Stimulated activated effector memory CD8-positive, alpha-beta T cell treated with anti-CD3 and anti-CD28 coated beads, Interleukin-12 subunit alpha, Interleukin-12 subunit beta, amount 100 ng/mL, for 72 hours (primary cell): ENCODE measurements around the gene MED29.
A peak's percentile ranks its signal among the peaks of the same experiment; 100 is the strongest.

Experiments
- ATAC-seq: fragments of 150-1000 bp; cut with Tn5 transposase; 2 replicates; pipeline ENCODE4 v1.10.0; 2021
- DNase-seq, 2 donors: peaks; one replicate each; pipeline ENCODE4 v3.0.0; 2021 to 2022; ENCODE audit warnings: low spot score in 2 of 2
- H3K27ac Mint-ChIP-seq: one replicate; pipeline ENCODE4 v1.8.0; 2022; ENCODE audit warnings: mild to moderate bottlenecking, mixed read lengths
- H3K36me3 Mint-ChIP-seq: one replicate; pipeline ENCODE4 v1.8.0; 2022; ENCODE audit warnings: mild to moderate bottlenecking, mixed read lengths
- H3K4me1 Mint-ChIP-seq: one replicate; pipeline ENCODE4 v1.8.0; 2022; ENCODE audit warnings: mixed read lengths
- H3K4me3 Mint-ChIP-seq: one replicate; pipeline ENCODE4 v1.8.0; 2022; ENCODE audit warnings: mild to moderate bottlenecking, mixed read lengths
- H3K9me3 Mint-ChIP-seq: one replicate; pipeline ENCODE4 v1.8.0; 2022; ENCODE audit warnings: mixed read lengths

The MED29 gene

DNA sequence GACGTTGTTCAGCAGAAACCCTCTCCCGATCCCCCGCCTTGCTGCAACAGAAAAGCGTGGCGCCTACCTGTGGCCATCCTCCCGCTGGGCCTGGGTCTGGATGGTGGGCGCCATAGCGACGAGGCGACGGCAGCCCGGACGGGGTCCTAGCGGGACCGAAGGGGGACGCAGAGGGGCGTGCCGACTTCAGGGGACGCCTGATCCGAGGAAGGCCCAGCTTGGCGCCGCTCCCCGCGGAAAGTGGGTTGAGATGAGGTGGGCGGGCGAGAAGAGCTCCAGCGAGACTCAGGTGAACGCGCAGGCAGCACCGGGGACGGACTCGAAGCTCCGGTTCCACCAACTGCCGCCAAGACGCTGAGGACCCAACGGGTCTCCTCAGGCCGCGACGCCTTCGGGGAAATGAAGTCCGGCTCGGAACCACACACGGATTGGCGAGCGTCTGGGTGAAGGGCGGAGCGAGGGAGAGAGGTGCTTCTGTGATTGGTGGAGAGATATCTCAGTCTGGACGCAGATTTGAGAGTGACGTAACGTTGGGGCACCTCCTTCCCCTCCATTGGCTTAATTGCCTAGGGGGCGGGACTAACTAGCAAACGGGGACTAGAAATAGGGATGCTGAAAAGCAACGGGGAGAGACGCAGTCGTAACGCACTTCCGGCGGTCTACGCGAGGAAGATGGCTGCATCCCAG lies at the start of gene MED29, which contains the start of gene PAF1:
TSS of gene MED29 (plus strand) at position 628 of the 687 bp plus-strand sequence. CDS start at position 673, 45 bp downstream.
TSS of gene PAF1 (minus strand) at position 356 of the 687 bp plus-strand sequence. CDS start at position 114, 242 bp downstream.
- Mint-ChIP-seq H3K36me3 (peaks cover 96% of the 10 kb centered on the region), H3K4me1 (peaks cover 55% of the 10 kb centered on the region), H3K4me3 (peak within 1 kb of the TSS; percentile 99), H3K9me3 (no peaks in the 10 kb centered on the region), H3K27ac (peak within 1 kb of the TSS; percentile 97)
- DNase-seq = peak; percentile 80 to 94
- ATAC-seq = peak; percentile 96

DNA sequence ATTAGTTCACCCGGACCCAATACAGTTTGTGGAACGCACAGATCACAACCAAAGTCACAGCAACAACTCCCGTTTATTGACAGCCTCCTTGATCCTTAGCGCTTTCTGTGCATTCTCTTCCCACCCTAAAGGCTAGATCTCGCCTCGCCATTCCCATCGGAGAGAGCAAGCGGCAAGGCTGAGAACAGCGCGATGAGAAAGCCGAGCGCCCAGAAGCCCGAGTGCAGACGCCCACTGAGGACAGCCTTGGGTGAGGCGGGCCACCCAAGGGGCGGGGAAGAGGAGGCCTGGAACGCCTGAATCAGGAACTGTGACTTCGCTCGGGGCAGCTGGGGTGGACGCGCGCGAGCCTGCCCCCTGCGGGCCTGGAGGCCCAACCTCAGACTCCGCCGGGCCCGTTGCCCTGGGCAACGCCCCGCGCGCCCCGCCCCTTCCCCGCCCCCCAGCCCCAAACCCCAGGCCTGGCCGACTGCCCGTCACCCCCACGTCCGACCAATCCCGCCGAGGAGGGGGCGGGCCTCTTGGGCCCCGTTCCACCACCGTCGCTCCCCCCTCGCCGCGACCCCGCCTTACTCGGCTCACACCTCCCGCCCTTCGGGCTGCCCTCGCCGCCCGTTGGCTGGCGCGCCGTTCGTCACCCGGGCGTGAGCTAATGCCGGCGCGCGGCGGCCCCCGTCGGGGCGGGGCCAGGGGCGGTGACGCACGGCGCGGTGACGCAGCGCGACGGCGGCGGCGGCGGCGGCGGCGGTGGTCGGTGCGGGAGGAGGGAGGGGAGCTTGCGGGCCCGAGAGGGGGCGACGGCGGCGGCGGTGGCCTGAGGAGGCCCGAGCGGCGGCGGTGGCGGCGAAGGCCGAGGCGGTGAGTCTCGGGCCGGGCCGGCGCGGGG lies 49.2 kb upstream of the MED29 start, which contains the start of gene SAMD4B:
TSS of gene SAMD4B (plus strand) at position 703 of the 886 bp plus-strand sequence. CDS start 14,473 bp downstream, outside the sequence.
- Mint-ChIP-seq H3K27ac (peak within 1 kb of the TSS; percentile 96), H3K9me3 (no peaks in the 10 kb centered on the region), H3K4me1 (peaks cover 65% of the 10 kb centered on the region), H3K36me3 (peaks cover 18% of the 10 kb centered on the region), H3K4me3 (peak within 1 kb of the TSS; percentile 98)
- DNase-seq (peak; percentile 94 to 98), ATAC-seq (peak; percentile 92)

DNA sequence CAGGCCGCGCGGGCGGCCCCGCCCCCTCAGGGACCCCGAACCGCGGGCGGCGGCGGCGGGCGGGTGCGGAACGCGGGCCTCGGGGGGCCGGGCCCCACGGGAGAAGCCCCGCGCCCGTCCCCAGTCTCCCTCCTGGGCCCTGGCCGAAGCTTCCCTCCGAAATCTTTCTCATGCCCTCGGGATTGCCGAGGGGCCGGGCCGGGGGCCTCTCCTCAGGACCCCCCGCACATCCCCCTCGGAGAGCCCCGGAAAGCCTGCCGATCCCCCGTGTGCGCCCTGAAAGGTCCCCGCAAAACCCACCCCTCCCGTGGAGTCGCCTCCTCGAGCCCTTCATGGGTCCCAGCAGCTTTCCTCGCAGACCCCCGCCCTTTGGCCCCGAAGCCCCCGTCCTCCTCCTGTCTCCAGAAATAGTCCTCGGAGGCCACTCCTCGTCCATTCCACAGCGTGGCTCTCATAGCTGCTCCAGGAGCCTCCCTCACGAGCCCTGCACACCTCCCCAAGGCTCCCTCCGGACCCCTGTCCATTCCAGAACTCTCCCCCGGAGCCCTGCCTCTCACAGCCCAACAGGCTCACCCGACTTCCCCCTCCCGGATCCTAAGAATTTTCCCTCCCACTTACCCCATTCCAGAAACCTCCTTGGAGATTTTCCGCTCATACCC lies 48.4 kb upstream of the MED29 start:
- no peak for DNase-seq
- Mint-ChIP-seq H3K4me3 (peak overlapping the region; percentile 78), H3K4me1 (peaks cover 65% of the 10 kb centered on the region), H3K36me3 (peaks cover 18% of the 10 kb centered on the region), H3K9me3 (no peaks in the 10 kb centered on the region), H3K27ac (peak overlapping the region; percentile 91)
- ATAC-seq = no peak

DNA sequence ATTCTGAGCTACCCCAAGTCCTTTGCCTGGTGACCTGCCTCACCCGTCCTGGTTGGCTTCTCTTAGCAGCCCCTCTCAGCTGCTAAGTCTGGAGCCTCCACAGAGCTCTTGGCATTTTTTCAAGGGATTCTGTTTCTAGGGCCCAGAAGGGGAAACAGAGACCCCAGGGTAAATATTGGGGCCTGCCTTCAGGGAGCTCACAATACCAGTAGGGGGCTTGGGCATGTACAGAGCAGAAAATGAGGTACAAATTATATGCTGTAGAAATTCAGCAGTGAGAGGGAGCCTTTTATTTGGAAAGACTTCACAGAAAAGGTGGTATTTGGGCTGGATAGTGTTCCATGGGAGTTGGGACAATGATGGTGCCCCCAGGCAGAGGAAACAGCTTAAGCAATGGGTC lies 45.2 kb upstream of the MED29 start:
- no peak for ATAC-seq
- Mint-ChIP-seq H3K36me3 (peaks cover 33% of the 10 kb centered on the region), H3K4me1 (peaks cover 71% of the 10 kb centered on the region), H3K4me3 (no peak overlapping the region), H3K27ac (peak overlapping the region; percentile 91), H3K9me3 (no peaks in the 10 kb centered on the region)
- no peak for DNase-seq

- no peaks in the 10 kb centered on the region for H3K9me3 Mint-ChIP-seq
Measured at GRCh38 chr19:39347332-39348164, 43.6 kb upstream of the MED29 start.

DNA sequence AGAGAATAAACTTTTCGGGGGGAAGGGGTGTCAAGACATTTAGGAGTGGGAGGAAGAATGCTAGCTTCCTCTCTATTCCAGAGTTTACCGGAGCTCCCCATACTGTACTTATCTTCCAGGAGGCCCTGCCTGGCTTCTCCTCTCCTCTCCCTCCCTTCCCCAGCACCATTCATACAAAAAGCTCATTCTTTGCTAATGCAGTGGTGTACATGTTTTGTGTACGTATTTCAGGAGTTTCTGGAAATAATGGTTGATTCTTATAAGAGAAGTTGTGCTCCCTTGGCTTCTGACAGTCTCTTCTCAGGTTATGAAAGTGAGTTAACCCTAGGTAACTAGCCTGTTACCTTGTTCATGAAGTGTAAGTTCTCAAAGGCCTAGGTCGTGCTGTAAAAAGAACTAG lies 41.9 kb upstream of the MED29 start:
- H3K9me3 Mint-ChIP-seq = no peaks in the 10 kb centered on the region
- H3K27ac Mint-ChIP-seq = peak overlapping the region; percentile 66
- peaks cover 47% of the 10 kb centered on the region for H3K36me3 Mint-ChIP-seq
- ATAC-seq (no peak), DNase-seq (no peak)
- no peak overlapping the region for H3K4me3 Mint-ChIP-seq
- H3K4me1 Mint-ChIP-seq = peaks cover 63% of the 10 kb centered on the region

More at GRCh38 chr19:39347332-39348164, 43.6 kb upstream of the MED29 start:
- Mint-ChIP-seq H3K4me1 (peaks cover 77% of the 10 kb centered on the region), H3K27ac (peak overlapping the region; percentile 66), H3K36me3 (peaks cover 41% of the 10 kb centered on the region), H3K4me3 (peak overlapping the region; percentile 23)
- DNase-seq = no peak
- peak; percentile 53 for ATAC-seq

- Mint-ChIP-seq H3K9me3 (no peaks in the 10 kb centered on the region), H3K36me3 (peaks cover 53% of the 10 kb centered on the region), H3K27ac (no peak overlapping the region), H3K4me1 (peaks cover 54% of the 10 kb centered on the region), H3K4me3 (no peak overlapping the region)
- DNase-seq (no peak), ATAC-seq (no peak)
Measured at GRCh38 chr19:39350156-39350555, 41.0 kb upstream of the MED29 start.

- Mint-ChIP-seq H3K36me3 (peaks cover 67% of the 10 kb centered on the region), H3K4me1 (peaks cover 41% of the 10 kb centered on the region), H3K4me3 (peak overlapping the region; percentile 43), H3K27ac (peak overlapping the region; percentile 76), H3K9me3 (no peaks in the 10 kb centered on the region)
- ATAC-seq = peak; percentile 97
- DNase-seq = peak; percentile 31 to 77
Measured at GRCh38 chr19:39351537-39352064, 39.6 kb upstream of the MED29 start.

DNA sequence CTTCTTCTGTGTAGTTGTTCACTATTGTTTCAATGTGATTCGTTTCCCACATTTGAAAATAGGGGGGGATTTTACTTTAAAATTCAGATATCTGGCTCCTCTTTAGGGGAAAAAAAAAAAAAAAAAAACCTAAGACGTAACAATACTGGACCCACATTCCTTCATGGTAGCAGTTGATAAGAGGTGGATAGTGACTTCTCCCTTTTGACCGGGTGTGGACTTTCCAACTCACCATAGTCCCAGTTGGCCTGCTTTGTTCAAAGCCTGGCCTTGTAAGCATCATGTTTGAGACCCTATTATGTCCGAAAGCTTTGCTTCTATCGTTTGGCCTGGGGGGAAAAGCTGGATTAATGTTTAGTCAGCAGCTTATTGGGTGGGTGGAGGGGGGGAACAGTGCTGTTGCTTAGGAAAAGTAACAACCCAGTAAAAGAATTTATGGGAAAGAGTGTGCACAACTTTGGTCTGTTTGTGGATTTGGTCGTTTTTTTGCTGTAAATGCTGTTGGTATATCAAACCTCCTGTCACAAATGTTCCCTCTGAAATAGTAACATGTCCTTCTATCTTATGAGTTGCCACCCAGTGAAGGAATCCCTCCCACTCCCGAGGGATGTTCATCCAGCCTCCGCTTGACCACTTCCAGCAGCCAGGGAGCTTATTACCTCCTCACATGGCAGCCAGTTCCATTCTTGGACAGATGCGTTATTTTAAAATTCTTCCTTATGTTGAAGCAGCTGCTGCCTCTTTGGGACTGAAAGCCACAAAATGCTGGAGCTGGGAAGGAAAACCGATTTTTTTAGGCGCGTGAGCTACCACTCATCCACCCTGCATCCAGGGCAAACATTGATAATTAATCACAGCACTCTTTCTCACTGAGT lies 38.6 kb upstream of the MED29 start:
- Mint-ChIP-seq H3K9me3 (no peaks in the 10 kb centered on the region), H3K27ac (peak overlapping the region; percentile 76), H3K4me3 (no peak overlapping the region), H3K36me3 (peaks cover 77% of the 10 kb centered on the region), H3K4me1 (peaks cover 35% of the 10 kb centered on the region)
- no peak for DNase-seq
- ATAC-seq = no peak

- Mint-ChIP-seq H3K27ac (peak overlapping the region; percentile 23), H3K4me1 (peaks cover 17% of the 10 kb centered on the region), H3K9me3 (no peaks in the 10 kb centered on the region), H3K36me3 (peaks cover 88% of the 10 kb centered on the region), H3K4me3 (no peak overlapping the region)
- DNase-seq = no peak
- no peak for ATAC-seq
Measured at GRCh38 chr19:39355253-39355652, 35.9 kb upstream of the MED29 start.

DNA sequence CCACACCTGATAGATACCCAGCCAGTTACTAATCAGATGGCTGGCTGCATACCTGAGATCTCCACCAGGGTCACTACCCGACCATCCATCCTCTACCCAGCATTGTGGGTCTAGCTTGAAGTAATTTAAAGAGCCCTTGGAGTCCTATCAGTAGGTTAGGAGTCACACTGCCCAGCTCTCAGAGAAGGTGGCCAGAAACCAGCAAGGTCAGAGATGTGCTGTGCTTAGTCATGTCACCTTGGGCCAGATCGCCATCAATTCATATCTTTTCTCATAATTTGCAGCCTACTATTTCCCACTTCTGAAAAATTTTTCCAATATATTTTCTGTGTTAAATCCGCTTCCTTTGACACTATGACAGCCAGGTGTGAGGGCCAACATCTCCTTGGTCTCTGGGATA lies 35.1 kb upstream of the MED29 start:
- H3K9me3 Mint-ChIP-seq = no peaks in the 10 kb centered on the region
- peak overlapping the region; percentile 23 for H3K27ac Mint-ChIP-seq

GRCh38 chr19:39356647-39357046 lies 34.5 kb upstream of the MED29 start:
- H3K36me3 Mint-ChIP-seq = peaks cover 95% of the 10 kb centered on the region
- ATAC-seq = no peak
- H3K4me1 Mint-ChIP-seq = peaks cover 8% of the 10 kb centered on the region
- peak overlapping the region; percentile 23 for H3K27ac Mint-ChIP-seq
- no peaks in the 10 kb centered on the region for H3K9me3 Mint-ChIP-seq
- DNase-seq = no peak
- no peak overlapping the region for H3K4me3 Mint-ChIP-seq

More for the DNA sequence above, 35.1 kb upstream of the MED29 start:
- no peak for DNase-seq
- H3K36me3 Mint-ChIP-seq = peaks cover 95% of the 10 kb centered on the region
- H3K4me1 Mint-ChIP-seq = peaks cover 14% of the 10 kb centered on the region
- no peak overlapping the region for H3K4me3 Mint-ChIP-seq
- ATAC-seq = no peak

DNA sequence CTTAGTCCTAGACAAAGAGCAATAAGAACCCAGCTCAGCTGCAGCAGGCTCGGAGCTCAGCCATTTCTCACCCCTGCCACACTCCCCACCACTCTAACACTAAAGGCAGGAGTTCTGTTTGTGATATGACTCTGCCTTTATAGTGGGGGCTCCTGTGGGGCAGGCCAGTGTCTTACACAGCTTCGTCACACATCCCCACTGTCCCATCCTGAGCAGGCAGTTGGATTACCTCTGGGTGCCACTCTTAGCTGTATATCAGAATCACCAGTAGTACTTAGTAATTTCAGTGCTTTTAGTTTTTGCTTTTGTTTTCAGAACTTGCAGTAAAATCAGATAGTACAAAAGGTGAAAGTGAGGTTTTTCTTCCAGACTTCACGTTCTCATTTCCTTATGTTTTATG lies 32.2 kb upstream of the MED29 start:
- Mint-ChIP-seq H3K27ac (no peak overlapping the region), H3K36me3 (peaks cover 97% of the 10 kb centered on the region), H3K4me3 (no peak overlapping the region), H3K4me1 (peaks cover 9% of the 10 kb centered on the region), H3K9me3 (no peaks in the 10 kb centered on the region)
- DNase-seq (no peak), ATAC-seq (peak; percentile 31)
